Measurements from ENCODE around the gene CISD3. TPM values are rescaled to one million over a fixed set of nuclear protein-coding genes. Genes with fewer than 3 reads are reported as not detected.

The CISD3 gene
- total and polyA plus RNA-seq, 10 of the 15 experiments (the other 5 are each of a cell fraction or from before 2014, with no cell fraction given): 2.6 to 38.1 (median 8.1) TPM

- no peak for TF ChIP-seq NFXL1 (IDR thresholded peaks at IDR 0.05; ENCODE audit: borderline replicate concordance)
- no peak for TF ChIP-seq KLF5 (IDR thresholded peaks at IDR 0.05; ENCODE audit: partially characterized antibody)
- TF ChIP-seq FOXK2 (IDR thresholded peaks at IDR 0.05): no peak
- TF ChIP-seq, protein P1, sequence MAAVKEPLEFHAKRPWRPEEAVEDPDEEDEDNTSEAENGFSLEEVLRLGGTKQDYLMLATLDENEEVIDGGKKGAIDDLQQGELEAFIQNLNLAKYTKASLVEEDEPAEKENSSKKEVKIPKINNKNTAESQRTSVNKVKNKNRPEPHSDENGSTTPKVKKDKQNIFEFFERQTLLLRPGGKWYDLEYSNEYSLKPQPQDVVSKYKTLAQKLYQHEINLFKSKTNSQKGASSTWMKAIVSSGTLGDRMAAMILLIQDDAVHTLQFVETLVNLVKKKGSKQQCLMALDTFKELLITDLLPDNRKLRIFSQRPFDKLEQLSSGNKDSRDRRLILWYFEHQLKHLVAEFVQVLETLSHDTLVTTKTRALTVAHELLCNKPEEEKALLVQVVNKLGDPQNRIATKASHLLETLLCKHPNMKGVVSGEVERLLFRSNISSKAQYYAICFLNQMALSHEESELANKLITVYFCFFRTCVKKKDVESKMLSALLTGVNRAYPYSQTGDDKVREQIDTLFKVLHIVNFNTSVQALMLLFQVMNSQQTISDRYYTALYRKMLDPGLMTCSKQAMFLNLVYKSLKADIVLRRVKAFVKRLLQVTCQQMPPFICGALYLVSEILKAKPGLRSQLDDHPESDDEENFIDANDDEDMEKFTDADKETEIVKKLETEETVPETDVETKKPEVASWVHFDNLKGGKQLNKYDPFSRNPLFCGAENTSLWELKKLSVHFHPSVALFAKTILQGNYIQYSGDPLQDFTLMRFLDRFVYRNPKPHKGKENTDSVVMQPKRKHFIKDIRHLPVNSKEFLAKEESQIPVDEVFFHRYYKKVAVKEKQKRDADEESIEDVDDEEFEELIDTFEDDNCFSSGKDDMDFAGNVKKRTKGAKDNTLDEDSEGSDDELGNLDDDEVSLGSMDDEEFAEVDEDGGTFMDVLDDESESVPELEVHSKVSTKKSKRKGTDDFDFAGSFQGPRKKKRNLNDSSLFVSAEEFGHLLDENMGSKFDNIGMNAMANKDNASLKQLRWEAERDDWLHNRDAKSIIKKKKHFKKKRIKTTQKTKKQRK (IDR thresholded peaks at IDR 0.05; ENCODE audit: low read depth, low read length): no peak
- TF ChIP-seq LARP7 (IDR thresholded peaks at IDR 0.05): no peak
- TF ChIP-seq ZBTB33 (IDR thresholded peaks at IDR 0.05): no peak
- no peak for TF ChIP-seq EZH2 (IDR thresholded peaks at IDR 0.05; ENCODE audit: borderline replicate concordance, control insufficient read depth, low read depth, low read length)
- no peak for TF ChIP-seq SRF (IDR thresholded peaks at IDR 0.05; ENCODE audit: low read depth in 2 of 2, low read length in 2 of 2)
- no peak for TF ChIP-seq RAD21 (IDR thresholded peaks at IDR 0.05; ENCODE audit: insufficient read depth, low read depth, low read length)
- TF ChIP-seq CEBPB (IDR thresholded peaks at IDR 0.05; ENCODE audit: borderline replicate concordance in 1 of 2, low read depth in 2 of 2, low read length in 2 of 2): no peak
- no peak for TF ChIP-seq DPF2 (IDR thresholded peaks at IDR 0.05)
- no peak for TF ChIP-seq GABPA (IDR thresholded peaks at IDR 0.05; ENCODE audit: low read depth)
- TF ChIP-seq, protein P2, sequence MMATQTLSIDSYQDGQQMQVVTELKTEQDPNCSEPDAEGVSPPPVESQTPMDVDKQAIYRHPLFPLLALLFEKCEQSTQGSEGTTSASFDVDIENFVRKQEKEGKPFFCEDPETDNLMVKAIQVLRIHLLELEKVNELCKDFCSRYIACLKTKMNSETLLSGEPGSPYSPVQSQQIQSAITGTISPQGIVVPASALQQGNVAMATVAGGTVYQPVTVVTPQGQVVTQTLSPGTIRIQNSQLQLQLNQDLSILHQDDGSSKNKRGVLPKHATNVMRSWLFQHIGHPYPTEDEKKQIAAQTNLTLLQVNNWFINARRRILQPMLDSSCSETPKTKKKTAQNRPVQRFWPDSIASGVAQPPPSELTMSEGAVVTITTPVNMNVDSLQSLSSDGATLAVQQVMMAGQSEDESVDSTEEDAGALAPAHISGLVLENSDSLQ (IDR thresholded peaks at IDR 0.05): no peak
- no peak for TF ChIP-seq BRCA1 (IDR thresholded peaks at IDR 0.05; ENCODE audit: low read depth, low read length)
- TF ChIP-seq RCOR1 (conservative IDR thresholded peaks at IDR 0.05; ENCODE audit: low read depth, low read length): no peak
- no peak for TF ChIP-seq PRDM15 (CRISPR knock-in tag; IDR thresholded peaks at IDR 0.05)
- no peak for TF ChIP-seq TCF7 (IDR thresholded peaks at IDR 0.05; ENCODE audit: borderline replicate concordance)
- peak; percentile 80 for TF ChIP-seq RELA (IDR thresholded peaks at IDR 0.05; ENCODE audit: borderline replicate concordance, partially characterized antibody)
- no peak for TF ChIP-seq ZNF622 (IDR thresholded peaks at IDR 0.05)
- no peak for TF ChIP-seq SMARCA5 (IDR thresholded peaks at IDR 0.05)
- no peak for TF ChIP-seq STAT3 (IDR thresholded peaks at IDR 0.05; ENCODE audit: low read depth, low read length)
- TF ChIP-seq MTA3 (IDR thresholded peaks at IDR 0.05; ENCODE audit: borderline replicate concordance, low read length): peak; percentile 88
Measured at GRCh38 chr17:38701504-38702165, 28.5 kb upstream of the CISD3 start (continued).

Data from GM12878 (cell line).